Breast epithelium (tissue), 3 donors: Measurements from ENCODE around the gene PSMA8.

ENCODE experiments used
- POLR2A ChIP-seq: fragments of 450-650 bp; IDR thresholded peaks from one replicate; pipeline ENCODE4 v1.6.1; 2016; ENCODE audit warnings: antibody characterized with exemption, mild to moderate bottlenecking, moderate library complexity
- POLR2AphosphoS5 ChIP-seq, 3 donors: sonication (generic); formaldehyde crosslinking; IDR thresholded peaks; one replicate each; pipeline ENCODE4 v1.6.1; 2017; ENCODE audit warnings: antibody characterized with exemption in 3 of 3
- TF ChIP-seq, protein P1 (sequence below), 3 donors: fragments of 450-650 bp; IDR thresholded peaks; one replicate each; pipeline ENCODE4 v1.5.1; 2016 to 2017; ENCODE audit warnings: antibody characterized with exemption in 3 of 3, mild to moderate bottlenecking in 3 of 3, moderate library complexity in 3 of 3

- no peak for TF ChIP-seq POLR2AphosphoS5 (IDR thresholded peaks at IDR 0.05)
- TF ChIP-seq, protein P1, sequence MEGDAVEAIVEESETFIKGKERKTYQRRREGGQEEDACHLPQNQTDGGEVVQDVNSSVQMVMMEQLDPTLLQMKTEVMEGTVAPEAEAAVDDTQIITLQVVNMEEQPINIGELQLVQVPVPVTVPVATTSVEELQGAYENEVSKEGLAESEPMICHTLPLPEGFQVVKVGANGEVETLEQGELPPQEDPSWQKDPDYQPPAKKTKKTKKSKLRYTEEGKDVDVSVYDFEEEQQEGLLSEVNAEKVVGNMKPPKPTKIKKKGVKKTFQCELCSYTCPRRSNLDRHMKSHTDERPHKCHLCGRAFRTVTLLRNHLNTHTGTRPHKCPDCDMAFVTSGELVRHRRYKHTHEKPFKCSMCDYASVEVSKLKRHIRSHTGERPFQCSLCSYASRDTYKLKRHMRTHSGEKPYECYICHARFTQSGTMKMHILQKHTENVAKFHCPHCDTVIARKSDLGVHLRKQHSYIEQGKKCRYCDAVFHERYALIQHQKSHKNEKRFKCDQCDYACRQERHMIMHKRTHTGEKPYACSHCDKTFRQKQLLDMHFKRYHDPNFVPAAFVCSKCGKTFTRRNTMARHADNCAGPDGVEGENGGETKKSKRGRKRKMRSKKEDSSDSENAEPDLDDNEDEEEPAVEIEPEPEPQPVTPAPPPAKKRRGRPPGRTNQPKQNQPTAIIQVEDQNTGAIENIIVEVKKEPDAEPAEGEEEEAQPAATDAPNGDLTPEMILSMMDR (IDR thresholded peaks at IDR 0.05): no peak
- no peak for TF ChIP-seq POLR2A
Observed at GRCh38 chr18:26089293-26090129, 44.2 kb upstream of the PSMA8 start.
